Iris pigment epithelial cell (primary cell): ENCODE measurements around the gene SCN3A.
A peak's percentile ranks its signal among the peaks of the same experiment; 100 is the strongest.

Experiments
- DNase-seq: peaks from one replicate; pipeline ENCODE4 v3.0.0-alpha.2; 2011; ENCODE audit warnings: low read depth

SCN3A gene

GRCh38 chr2:165055082-165055851 lies 148.6 kb downstream of the SCN3A start:
- peak; percentile 48 for DNase-seq

- DNase-seq, result no peak
Measured at GRCh38 chr2:165054652-165055051, 149.2 kb downstream of the SCN3A start.

GRCh38 chr2:165044505-165045303 lies 159.1 kb downstream of the SCN3A start:
- no peak for DNase-seq
